Neural cell (in vitro differentiated cells): ENCODE data around the gene BNC2.

Source experiments
- CTCF ChIP-seq: fragments of 450-650 bp; IDR thresholded peaks from 2 replicates; pipeline ENCODE4 v1.5.1; 2014; ENCODE audit warnings: antibody characterized with exemption, mild to moderate bottlenecking, moderate library complexity; ENCODE audit not compliant: poor library complexity, severe bottlenecking
- EP300 ChIP-seq: fragments of 450-650 bp; conservative IDR thresholded peaks from 2 replicates; pipeline ENCODE4 v1.6.1; 2014; ENCODE audit warnings: antibody characterized with exemption, mild to moderate bottlenecking, moderate library complexity; ENCODE audit not compliant: poor library complexity, severe bottlenecking
- MXI1 ChIP-seq: fragments of 450-650 bp; conservative IDR thresholded peaks from 2 replicates; pipeline ENCODE4 v1.6.1; 2014; ENCODE audit warnings: antibody characterized with exemption, mild to moderate bottlenecking; ENCODE audit not compliant: poor library complexity, severe bottlenecking
- REST ChIP-seq: IDR thresholded peaks from 2 replicates; pipeline ENCODE4 v1.6.1; 2012; ENCODE audit warnings: borderline replicate concordance

GRCh38 chr9:16429671-16430070 is 440.8 kb downstream of the BNC2 start:
- no peak for TF ChIP-seq CTCF
- no peak for TF ChIP-seq MXI1
- no peak for TF ChIP-seq EP300
- TF ChIP-seq REST: no peak
